Measurements from ENCODE around the gene NR1D1.

The NR1D1 gene

DNA sequence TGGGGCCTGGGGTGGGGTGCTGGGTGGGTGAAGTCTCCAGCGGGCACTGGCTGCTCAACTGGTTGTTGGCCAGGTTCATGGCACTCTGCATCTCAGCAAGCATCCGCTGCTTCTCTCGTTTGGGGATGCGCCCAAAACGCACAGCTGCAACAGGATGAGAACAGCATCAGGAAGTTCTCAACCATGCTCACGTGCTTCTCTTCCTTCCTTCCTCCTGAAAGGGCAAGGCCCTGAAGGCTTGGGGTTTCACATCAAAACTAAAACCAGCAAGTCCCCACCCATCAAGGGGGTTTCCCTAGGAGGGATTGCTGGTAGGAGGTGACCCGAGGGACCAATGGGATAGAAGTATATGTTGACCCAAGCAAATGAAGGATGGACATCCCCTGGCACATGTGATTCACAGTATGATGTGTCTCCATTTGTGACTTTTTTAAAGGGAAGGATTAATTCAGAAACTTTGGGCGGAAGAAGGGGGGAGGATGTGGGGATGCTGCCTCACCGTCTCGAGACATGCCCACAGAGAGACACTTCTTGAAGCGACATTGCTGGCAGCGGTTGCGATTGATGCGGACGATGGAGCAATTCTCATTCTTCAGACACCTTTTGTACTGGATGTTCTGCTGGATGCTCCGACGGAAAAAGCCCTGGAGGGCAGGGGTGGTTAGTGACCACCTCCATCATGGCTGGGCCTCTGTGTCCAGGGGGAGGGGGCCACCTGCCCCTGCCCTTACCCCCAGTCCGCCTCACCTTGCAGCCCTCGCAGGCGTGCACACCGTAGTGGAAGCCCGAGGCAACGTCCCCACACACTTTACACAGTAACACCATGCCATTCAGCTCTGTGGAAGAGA, 4.2 kb downstream of the NR1D1 start:
- DNase-seq, result peak; percentile 56

DNA sequence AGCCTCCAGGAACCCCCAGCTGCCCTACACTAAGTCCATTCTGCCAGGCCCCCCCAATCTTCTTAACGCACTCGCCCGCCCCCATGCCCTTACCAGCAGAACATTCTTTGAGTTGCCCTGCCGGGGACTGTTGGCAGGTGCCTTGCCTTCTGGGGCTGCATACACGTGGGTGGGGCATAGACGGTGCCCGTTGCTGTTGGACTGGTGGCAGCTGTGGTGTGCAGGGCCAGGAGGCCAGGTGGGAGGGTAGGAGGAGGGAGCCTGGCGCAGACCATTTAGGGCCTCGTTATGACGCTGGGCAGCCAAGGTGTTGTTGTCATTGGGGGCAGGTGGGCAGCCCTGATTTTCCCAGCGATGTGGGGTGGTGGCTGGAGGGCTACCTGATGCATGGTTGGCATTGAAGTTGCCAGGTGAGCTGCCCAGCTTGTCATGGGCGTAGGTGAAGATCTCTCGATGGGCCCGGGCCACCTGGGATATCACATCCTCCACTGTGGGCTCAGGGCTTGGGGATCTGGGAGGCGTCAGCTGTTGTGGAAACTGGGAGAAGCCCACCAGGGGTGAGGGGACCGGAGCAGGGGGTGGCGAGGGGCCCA, 4.9 kb downstream of the NR1D1 start:
- DNase-seq, result no peak

DNA sequence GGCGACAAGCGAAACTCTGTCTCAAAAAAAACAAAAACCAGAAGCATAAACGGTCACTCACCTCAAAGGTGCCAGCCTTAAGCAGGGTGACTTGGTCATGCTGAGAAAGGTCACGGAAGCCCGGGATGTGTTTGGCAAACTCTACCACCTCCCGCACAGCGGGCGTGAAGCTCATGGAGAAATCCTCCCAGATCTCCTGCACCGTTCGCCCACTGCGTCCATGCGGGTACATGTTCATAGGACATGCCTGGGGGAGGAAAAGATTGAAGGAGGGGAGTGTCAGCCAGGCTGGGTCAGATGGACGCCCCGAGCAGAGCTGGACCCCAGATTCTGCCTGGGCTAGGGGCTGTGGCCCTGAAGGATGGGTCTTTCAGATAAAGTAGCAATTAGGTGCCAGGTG, 5.5 kb downstream of the NR1D1 start:
- DNase-seq, result no peak

DNA sequence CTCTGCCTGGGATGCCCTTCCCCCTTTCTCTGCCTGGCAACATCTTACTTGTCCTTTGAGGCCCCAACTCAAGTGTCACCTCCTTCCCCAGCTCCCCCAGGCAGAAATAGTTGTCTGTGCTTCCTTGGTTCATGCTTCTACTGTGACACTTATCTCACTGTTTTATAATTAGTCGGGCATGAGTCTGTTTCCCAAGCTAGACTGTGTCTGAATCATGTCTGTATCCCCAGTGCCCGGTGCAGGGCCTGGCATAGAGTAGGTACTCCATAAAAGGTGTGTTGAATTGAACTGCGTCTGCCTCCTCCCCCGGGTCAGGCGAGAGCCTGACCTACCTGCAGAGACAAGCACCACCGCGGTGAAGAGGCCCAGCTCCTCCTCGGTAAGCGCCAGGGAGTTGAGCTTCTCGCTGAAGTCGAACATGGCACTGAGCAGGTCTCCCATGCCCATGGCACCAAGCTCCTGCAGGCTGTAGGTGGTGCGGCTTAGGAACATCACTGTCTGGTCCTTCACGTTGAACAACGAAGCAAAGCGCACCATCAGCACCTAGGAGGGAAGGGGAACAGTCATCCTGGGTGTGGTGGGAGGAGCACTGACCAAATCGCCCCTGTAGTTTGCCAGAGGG, 6.7 kb downstream of the NR1D1 start:
- no peak for DNase-seq

DNA sequence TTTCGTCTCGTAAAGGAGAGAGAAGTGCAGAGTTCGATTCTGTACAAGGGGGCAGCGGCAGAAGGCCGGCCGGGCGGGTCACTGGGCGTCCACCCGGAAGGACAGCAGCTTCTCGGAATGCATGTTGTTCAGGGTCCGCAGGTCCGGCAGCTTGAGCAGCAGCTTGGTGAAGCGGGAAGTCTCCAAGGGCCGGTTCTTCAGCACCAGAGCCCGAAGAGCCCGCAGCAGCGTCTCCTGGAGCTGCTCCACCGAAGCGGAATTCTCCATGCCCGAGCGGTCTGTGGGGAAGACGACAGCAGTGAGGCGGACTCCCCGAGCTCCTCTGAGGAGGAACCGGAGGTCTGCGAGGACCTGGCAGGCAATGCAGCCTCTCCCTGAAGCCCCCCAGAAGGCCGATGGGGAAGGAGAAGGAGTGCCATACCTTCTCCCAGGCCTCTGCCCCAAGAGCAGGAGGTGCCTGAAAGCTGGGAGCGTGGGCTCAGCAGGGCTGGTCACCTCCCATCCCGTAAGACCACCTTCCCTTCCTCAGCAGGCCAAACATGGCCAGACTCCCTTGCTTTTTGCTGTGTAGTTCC, 7.3 kb downstream of the NR1D1 start:
- no peak for DNase-seq

DNA sequence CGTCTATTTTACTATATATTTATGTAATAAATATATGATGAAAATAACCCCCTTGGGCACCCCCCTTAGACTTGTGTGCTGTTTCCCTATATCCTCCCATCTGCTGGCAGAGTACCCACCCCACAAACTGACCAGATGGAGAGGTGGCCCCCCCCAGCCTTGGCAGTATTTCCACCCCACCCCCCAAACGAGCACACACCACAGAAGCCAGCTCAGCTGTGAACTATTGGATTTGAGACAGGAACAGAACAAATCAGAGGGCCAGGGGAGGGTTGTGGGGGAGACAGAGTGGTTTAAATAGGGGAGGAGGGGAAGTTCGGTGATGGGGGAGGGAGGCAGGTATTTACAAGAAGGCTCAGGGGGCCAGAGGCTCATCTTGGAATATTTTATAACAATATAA, 7.8 kb downstream of the NR1D1 start:
- no peak for DNase-seq

DNA sequence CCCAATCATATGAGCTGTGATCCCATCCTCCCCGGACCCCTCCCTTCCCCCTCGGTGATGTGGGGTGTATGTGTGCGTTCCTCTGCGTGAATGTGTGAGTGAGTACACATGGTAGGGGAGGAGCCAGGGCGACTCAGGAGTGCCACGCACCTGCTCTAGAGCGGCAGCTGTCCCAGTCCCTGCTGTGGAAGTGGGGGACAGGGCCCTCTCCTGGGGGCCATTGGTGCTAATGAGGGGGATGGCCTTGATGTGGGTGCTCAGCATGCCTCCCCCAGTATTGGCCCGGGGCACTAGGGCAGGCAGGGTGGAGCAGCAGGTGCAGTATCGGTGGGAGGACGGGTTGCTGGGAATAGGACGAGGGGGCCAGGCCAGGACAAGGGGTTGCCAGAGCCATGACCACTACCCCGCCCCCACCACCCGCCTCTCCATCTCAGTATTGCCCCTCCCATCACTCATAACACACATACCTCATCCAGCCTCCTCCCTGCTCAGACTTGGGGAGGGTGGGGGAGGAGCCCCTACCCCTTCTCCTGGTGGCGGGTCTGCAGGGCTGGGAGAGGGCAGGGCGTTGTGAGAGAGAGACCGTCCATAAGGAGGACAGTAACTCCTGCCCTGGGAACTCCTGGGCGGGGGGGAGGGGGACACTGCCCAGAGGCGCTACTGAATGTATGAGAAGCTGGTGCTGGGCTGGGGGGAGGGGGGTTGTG, 8.5 kb downstream of the NR1D1 start:
- no peak for DNase-seq

DNA sequence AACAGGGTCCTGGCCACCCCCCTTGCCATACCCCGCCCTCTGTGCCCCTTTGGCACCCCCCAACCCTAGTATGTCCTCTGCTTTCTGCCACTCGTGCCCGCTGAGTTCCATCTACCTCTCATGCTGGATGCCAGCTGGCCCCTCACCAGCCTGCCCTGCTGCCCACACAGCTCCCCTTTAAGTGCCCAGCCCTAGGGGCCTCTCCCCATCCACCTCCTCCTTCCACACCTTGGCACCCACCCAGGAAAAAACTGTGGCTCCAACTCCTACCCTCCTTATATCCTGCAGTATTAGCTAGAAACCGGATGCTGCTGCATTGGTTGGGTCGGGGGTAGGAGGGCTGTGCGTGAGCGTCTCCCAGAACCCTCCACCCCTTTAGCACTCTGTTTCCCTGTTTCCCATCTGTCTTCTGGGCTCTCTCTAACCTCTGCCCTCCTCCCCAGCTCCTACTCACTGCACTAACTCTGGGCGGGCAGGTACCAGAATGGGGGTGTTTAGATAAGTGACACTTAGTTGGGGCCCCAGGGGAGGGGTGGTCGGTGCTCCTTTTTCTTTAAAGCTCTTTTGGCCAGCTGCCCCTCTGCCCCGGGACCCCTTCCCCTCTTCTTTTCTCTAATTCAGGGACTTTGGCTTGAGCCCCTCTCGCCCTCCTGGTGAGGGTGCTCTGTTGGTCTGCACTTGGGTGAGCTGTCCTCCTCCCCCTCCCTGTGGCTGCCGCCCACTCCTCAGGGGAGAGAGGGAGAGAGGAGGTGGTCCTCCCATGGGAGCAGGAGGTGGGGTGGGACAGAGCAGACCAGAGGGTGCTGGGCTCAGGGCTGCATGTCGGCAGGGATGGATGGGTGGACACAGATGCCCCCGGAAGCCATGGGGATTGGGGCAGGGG, 9.9 kb downstream of the NR1D1 start:
- DNase-seq, result no peak

DNA sequence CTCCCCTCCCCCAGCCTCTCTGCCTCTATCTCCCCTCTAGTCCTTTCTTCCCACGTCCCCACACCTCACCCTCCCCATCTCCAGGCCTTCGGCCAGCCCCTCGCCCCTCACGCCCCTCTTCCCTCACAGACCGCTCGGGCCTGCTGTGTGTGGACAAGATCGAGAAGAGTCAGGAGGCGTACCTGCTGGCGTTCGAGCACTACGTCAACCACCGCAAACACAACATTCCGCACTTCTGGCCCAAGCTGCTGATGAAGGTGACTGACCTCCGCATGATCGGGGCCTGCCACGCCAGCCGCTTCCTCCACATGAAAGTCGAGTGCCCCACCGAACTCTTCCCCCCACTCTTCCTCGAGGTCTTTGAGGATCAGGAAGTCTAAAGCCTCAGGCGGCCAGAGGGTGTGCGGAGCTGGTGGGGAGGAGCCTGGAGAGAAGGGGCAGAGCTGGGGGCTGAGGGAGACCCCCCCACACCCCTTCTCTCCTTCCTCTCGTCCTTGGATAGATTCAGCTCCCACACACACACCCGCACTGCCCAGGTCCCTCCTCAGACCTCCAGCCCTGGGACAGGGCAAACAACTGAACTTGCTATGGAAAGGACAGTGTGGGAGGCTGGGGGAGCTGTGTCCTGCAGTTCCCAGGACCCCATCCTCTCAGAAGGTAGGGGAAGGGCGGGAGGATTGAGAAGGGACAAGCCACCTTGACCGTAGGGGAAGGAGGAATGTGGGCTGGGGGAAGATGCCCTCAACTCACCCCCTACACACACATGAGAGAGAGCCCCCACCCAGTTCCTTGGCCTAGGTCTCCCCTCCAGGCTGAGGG, 11.1 kb downstream of the NR1D1 start:
- DNase-seq, result no peak

DNA sequence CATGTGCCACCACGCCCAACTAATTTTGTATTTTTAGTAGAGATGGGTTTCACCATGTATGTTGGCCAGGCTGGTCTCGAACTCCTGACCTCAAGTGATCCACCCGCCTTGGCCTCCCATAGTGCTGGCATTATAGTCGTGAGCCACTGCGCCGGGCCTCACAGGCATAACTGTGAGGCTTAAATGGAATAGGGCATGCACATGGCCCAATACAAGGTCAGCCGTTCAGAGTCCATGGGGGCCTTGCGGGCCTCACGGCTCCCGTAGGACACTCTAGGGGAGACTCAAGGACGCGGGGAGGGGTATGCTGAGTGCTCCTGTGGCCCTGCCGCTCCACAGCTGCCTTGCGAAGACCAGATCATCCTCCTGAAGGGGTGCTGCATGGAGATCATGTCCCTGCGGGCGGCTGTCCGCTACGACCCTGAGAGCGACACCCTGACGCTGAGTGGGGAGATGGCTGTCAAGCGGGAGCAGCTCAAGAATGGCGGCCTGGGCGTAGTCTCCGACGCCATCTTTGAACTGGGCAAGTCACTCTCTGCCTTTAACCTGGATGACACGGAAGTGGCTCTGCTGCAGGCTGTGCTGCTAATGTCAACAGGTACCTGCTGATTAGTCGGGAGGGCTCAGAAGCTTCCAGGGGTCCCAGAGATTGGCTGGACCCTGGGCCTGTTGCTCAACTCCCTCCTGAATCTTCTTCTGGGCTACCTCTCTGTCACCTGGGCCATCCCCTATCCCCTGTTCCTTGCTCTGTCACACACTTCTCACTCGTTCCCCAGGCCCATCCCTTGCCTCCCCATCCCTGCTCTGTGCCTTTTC, 12.3 kb downstream of the NR1D1 start:
- no peak for DNase-seq

DNA sequence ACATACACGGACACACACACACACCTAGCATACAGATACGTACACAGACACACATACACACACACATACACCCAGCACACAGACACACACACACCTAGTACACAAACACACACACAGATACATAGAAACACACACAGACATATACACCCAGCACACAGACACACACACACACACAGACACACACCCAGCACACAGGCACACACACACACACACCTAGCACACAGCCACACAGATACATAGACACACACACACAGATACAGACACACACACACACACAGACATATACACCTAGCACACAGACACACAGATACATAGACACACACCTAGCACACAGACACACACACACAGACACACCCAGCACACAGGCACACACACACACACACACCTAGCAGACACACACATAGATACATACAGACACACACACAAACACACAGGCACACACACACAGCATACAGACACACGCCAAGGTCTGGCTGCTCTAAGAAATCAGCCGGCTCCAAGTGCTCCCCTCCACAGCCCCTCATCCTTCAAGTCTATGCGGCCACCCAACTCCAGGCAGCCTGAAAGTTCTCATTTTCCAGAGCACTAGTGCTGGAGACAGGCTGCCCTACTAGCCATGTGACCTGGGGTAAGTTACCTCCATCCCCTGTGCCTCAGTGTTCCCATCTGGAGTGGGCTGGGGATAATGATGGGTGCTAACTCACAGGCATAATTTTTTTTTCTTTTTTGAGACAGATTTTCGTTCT, 13.2 kb downstream of the NR1D1 start:
- DNase-seq, result no peak

DNA sequence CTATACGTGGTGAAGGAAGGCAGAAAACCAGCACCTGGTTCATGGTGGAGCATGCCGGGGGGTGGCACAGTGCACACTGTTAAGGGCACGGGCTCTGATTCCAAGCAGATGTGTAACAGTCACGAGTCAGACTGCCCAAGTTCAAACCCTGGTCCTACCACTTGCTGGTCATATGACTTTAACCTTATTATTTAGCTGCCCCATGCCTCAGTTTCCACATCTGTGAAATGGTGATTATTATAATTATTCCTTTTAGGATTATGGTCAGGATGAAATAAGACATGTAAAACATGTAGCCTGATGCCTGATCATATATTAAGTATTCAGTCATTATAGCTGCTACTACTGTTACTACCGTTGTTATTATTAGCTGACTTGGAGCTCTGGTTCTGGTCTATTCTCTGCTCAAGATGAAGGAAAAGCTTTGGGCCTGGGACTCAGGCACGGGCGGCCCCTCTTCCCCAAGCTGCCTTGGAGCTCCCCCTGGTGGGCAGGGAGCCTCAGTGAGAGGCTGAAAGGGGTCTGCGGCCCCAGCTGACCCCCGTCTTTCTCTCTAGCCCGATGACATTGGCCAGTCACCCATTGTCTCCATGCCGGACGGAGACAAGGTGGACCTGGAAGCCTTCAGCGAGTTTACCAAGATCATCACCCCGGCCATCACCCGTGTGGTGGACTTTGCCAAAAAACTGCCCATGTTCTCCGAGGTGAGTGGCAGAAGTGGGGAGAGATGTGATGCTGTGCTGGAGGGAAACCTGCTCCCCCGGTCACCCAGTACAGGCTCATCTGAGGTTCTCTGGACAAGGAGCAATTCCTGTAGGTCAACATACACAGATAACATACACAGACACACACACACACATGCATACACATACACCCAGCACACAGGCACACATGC, 14.0 kb downstream of the NR1D1 start:
- DNase-seq, result peak; percentile 69

DNA sequence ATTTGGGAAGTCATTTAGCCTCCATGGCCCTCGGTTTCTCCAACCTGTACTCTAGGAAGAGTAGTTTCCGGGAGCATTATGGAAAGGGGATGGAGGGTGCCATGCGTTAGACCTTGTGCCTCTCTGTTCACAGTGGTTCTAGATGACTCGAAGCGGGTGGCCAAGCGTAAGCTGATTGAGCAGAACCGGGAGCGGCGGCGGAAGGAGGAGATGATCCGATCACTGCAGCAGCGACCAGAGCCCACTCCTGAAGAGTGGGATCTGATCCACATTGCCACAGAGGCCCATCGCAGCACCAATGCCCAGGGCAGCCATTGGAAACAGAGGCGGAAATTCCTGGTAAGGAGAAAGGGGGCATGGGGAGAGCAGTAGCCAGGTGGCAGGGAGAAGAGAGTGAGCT, 15.9 kb downstream of the NR1D1 start:
- no peak for DNase-seq

DNA sequence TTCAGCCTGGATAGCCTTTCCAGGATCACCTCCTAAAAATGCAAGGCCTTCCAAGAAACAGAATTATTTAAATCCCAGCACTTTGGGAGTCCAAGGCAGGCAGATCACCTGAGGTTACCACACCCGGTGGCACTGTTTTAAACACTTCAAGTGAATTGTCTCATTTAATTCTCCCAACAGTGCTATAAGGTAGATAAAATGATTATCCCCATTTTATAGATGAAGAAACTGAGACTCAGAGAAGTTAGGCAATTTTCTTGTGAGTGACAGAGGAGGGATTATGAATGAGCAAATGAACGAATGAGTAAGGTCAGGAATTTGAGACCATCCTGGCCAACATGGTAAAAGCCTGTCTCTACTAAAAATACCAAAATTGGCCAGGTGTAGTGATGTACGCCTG, 20.8 kb downstream of the NR1D1 start:
- no peak for DNase-seq

DNA sequence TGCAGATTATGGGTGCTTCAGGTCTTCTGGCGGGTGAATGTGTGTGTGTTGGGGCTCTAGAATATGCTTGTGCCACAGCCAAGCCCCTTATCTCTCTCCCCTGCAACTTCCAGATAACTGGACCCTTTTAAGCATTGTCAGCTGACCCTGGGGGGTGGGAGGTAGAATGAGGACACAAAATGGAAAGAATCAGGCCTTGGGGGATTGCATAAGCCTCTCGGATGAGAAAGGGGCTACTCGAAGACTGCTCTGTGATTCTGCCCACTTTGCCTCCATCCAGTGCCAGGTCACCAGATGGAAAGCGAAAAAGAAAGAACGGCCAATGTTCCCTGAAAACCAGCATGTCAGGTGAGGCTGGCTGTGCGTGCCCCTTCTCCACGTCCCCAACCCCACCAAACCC, 23.8 kb downstream of the NR1D1 start:
- DNase-seq, result no peak

DNA sequence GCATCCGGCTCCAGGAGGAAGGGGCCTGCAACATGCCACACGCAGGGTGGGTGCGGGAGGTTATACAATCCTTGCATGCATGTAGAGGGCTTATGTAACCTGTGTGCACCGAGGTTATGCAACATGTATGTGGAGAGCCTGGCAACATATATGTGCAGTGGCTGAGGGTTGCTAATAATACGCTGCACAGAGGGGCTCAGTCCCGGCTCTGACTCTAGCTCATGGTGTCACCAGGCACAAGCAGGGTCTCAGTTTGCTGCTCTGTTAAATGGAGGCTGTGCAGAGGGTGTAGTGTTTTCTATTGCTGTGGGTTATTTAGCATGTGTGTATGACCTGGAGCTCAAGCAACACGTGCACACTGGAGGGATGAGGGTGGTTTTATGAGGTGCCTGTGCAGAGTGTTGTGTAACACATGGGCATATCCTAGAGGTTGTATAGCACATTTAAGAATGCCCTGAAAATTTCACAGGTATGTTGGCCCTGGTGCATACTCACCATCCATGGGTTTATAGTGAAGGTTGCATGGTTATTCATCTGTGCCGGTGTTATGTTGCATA, 24.4 kb downstream of the NR1D1 start:
- DNase-seq, result no peak

DNA sequence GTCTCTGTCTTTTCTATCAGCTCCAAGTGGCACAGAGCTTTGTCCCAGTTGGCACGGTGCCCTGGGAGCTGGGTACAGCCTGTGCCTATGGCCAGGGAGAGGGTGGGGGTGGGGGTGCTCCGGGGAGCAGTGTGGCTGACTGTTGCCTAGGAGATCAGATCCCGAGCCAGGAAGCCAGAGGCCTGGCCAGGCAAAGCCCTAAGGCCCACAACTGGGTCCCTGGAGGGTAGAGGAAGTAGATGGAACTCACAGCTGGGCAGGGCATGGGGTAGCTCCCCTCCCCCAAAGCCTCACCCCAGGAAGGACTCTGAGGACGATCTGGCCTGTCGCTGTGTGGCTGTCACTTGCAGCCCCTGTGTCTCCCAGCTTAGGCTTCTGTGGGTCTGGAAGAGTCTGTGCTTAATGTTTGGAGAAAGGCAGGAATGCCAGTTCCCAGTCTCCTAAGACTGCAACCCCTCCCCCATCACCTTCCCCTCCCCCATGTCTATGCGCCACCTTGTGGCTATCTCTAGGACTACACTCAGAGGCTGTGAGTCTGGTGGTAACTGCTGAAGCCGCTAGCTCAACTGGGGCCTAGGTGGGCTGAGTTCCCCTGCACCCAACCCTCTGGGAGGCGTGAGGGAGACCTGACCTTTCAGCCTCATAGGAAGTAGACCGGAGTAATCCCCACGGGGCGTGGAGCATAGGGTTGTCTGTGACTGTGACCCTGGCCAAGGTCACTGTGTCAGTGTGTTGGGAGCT, 25.0 kb downstream of the NR1D1 start:
- peak; percentile 69 for DNase-seq

DNA sequence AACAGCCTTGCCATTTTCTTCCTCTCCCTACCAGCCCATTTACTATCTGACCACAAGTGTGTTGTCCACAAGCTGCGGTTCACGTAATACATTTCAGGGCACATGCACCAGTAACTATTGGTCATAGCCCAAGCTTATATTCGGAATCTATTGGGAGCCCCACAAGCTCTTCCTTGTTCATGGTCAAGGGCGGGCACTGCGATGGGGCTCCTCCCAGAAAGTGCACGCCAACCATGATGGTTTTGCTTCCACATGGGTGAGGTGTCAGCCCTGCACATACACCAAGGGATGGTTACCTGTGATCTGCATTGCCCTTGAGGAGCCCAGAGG, 25.6 kb downstream of the NR1D1 start:
- DNase-seq, result no peak

All from stimulated activated CD4-positive, alpha-beta T cell treated with anti-CD3 and anti-CD28 coated beads, Interleukin-12 subunit alpha, Interleukin-12 subunit beta, amount 100 ng/mL, for 4 hours (primary cell).